ENCODE data around the gene SCARF1. TPM values are rescaled to one million over a fixed set of nuclear protein-coding genes. Genes with fewer than 3 reads are reported as not detected.
"Not testable (repeated sequence)": the region's sequence is repeated elsewhere in the genome, so short reads cannot be mapped to it uniquely, and the experiment has no call there.

Gene SCARF1
- polyA plus RNA-seq, 3 donors, result 5.2 to 23.4 (median 6.3) TPM

- no peak overlapping the region for H3K4me3 Mint-ChIP-seq
- no peak overlapping the region for H3K9ac ChIP-seq (ENCODE audit: insufficient read depth, low read length, poor library complexity, severe bottlenecking)
- 84% methylated on average over 26 of the region's 26 CpGs for WGBS (ENCODE audit: insufficient coverage)
Observed at GRCh38 chr17:1673041-1673785, 27.7 kb upstream of the SCARF1 start.

GRCh38 chr17:1663934-1664333 lies 18.4 kb upstream of the SCARF1 start:
- DNase-seq; H3K4me2 ChIP-seq (replicated peaks; ENCODE audit: extremely low read depth, low read length, poor library complexity, severe bottlenecking); intact Hi-C loops (cut with micrococcal nuclease); H3K27me3 Mint-ChIP-seq (ENCODE audit: low read depth in 3 of 3); H3K4me1 ChIP-seq (ENCODE audit: control insufficient read depth in 1 of 2, insufficient read depth in 2 of 2, low read length in 2 of 2); H2AFZ ChIP-seq (ENCODE audit: insufficient read depth, low read depth, low read length, poor library complexity, severe bottlenecking); H3K4me3 ChIP-seq (replicated peaks in 1 of 3; ENCODE audit: low read depth in 2 of 3, low read length in 3 of 3); H3K4me1 Mint-ChIP-seq; H3K27me3 ChIP-seq (ENCODE audit: control insufficient read depth in 2 of 2, insufficient read depth in 2 of 2, low read length in 2 of 2); H3K9me3 ChIP-seq (replicated peaks in 1 of 2; ENCODE audit: control insufficient read depth in 1 of 2, insufficient read depth in 1 of 2, low read length in 2 of 2); H3K9ac ChIP-seq (ENCODE audit: insufficient read depth, low read length, poor library complexity, severe bottlenecking); H3K9me3 Mint-ChIP-seq; H3K4me3 Mint-ChIP-seq: not testable (repeated sequence)
- peaks cover 82 to 93% of the 10 kb centered on the region in 2 donors for H3K36me3 ChIP-seq (replicated peaks in 1 of 2; ENCODE audit: control insufficient read depth in 1 of 2, insufficient read depth in 2 of 2, low read length in 2 of 2)
- H4K20me1 ChIP-seq (ENCODE audit: insufficient read depth, low read length), result peaks cover 76% of the 10 kb centered on the region
- WGBS (ENCODE audit: insufficient coverage), result no CpG with 5 or more reads among the region's 5 CpGs
- peak overlapping the region in 1 of 2 donors; percentile 20 for H3K27ac ChIP-seq (ENCODE audit: low read depth in 1 of 2, low read length in 2 of 2)
- H3K79me2 ChIP-seq (ENCODE audit: insufficient read depth, low read length), result peaks cover 41% of the 10 kb centered on the region
- peaks cover 72 to 98% of the 10 kb centered on the region in 2 donors for H3K36me3 Mint-ChIP-seq
- H3K27ac Mint-ChIP-seq, result peak overlapping the region in 1 of 7 donors; percentile 32

More at GRCh38 chr17:1673041-1673785, 27.7 kb upstream of the SCARF1 start:
- peaks cover 89 to 97% of the 10 kb centered on the region in 2 donors for H3K36me3 Mint-ChIP-seq
- no peak for TF ChIP-seq CTCF (IDR thresholded peaks at IDR 0.05)
- peaks cover 86% of the 10 kb centered on the region for H4K20me1 ChIP-seq (ENCODE audit: insufficient read depth, low read length)
- H3K9me3 Mint-ChIP-seq, result no peaks in the 10 kb centered on the region
- no peak overlapping the region for H2AFZ ChIP-seq (ENCODE audit: insufficient read depth, low read depth, low read length, poor library complexity, severe bottlenecking)
- H3K36me3 ChIP-seq (replicated peaks in 1 of 2; ENCODE audit: control insufficient read depth in 1 of 2, insufficient read depth in 2 of 2, low read length in 2 of 2), result peaks cover 80 to 99% of the 10 kb centered on the region in 2 donors
- no peaks in the 10 kb centered on the region for H3K27me3 ChIP-seq (ENCODE audit: control insufficient read depth in 2 of 2, insufficient read depth in 2 of 2, low read length in 2 of 2)
- no peaks in the 10 kb centered on the region for H3K9me3 ChIP-seq (replicated peaks in 1 of 2; ENCODE audit: control insufficient read depth in 1 of 2, insufficient read depth in 1 of 2, low read length in 2 of 2)
- H3K79me2 ChIP-seq (ENCODE audit: insufficient read depth, low read length), result peaks cover 15% of the 10 kb centered on the region
- DNase-seq, result no peak
- peak overlapping the region in 1 of 2 donors; percentile 14 for H3K27ac ChIP-seq (ENCODE audit: low read depth in 1 of 2, low read length in 2 of 2)
- H3K4me1 ChIP-seq (ENCODE audit: control insufficient read depth in 1 of 2, insufficient read depth in 2 of 2, low read length in 2 of 2), result no peaks in the 10 kb centered on the region
- peak overlapping the region in 3 of 7 donors; percentile 10 to 71 (median 42) for H3K27ac Mint-ChIP-seq
- H3K4me2 ChIP-seq (replicated peaks; ENCODE audit: extremely low read depth, low read length, poor library complexity, severe bottlenecking), result no peak overlapping the region
- no peak overlapping the region for H3K4me3 ChIP-seq (replicated peaks in 1 of 3; ENCODE audit: low read depth in 2 of 3, low read length in 3 of 3)
- peaks cover 0 to under 1% (median 0%) of the 10 kb centered on the region in 3 donors for H3K27me3 Mint-ChIP-seq (ENCODE audit: low read depth in 3 of 3)
- intact Hi-C loops (cut with micrococcal nuclease), result loop anchor here (5.0 to 10.0 kb wide), 3 partner anchors 34 to 112 kb away; no protein-coding TSS in a partner anchor
- peaks cover 6% of the 10 kb centered on the region for H3K4me1 Mint-ChIP-seq

All from CD14-positive monocyte (primary cell).